ENCODE data around the gene ZNF248. TPM values are rescaled to one million over a fixed set of nuclear protein-coding genes. Genes with fewer than 3 reads are reported as not detected.

Gene ZNF248
- total RNA-seq (2014; rRNA removed) (112 and 115 TPM in 2 replicates), Bru-seq, nascent RNA (percentile 99 among the genes with signal in this experiment), BruChase-seq, experiment 1, labeled RNA remaining after a 6-hour chase (percentile 98 among the genes with signal in this experiment), BruChase-seq, experiment 2, labeled RNA remaining after a 2-hour chase (percentile 100 among the genes with signal in this experiment)
- long read RNA-seq, full-length matches to known transcripts: 264 of 857 reads
- long read RNA-seq, partial matches to known transcripts: 143 of 857 reads
- long read RNA-seq, other reads (novel, unspliced or antisense): 450 of 857 reads

DNA sequence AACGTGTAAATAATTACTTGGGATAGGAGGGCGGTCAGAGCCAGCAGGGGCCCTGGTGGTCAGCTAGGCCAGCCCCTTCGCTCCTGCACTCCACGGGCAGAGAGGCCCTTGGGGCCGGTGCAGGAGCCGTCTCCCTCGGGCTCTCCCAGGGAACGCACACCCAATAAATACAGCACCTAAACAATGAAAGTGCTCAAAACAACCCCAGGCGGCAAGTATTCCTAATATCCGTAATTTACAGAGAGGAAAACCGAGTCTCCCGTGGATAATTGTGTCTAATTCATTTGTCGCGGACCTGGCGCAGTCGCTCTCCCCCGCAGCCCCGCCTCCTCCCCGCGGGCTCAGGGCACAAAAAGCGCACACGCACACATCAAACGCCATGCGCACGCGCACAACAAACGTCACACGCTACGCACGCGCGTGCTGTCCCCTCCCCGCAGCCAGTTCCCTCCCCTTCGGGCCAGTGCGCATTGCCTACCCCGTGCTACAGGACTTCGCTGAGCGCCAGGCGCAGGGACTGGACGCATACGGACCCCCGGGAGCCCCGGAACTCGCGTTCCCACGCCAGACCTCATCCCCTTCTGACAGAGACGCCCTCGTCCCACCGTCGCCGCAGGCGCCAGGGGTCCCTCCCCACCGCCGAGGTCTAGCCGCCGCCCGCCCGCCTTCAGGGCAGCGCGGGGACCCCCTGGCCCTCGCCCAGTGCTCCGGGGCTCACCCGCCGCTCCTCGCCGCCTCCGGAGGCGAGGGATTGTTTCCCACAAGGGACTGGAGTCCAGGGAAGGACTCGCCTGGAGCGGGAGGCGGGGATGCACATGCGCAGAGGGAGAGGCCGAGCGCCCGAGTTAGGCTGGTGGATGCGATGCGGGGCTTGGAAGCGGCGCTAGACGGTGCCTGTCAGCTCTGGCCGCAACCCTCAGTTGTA is at the start of gene ZNF248:
Gene ZNF248 (minus strand): TSS at position 324 of the 925 bp plus-strand sequence. CDS start 1,300 bp downstream, outside the sequence.
- peak within 1 kb of the TSS; percentile 85 for H3K27ac ChIP-seq (ENCODE audit: low read length)
- BruUV-seq (replicated peaks): no TSS peak
- DNase-seq (peak; percentile 100), ATAC-seq (peak; percentile 85)
- peaks cover 13% of the 10 kb centered on the region for H3F3A ChIP-seq (ENCODE audit: low read length, unreplicated experiment)
- ChIA-PET CTCF (no interaction called here), POLR2A (ENCODE audit: unreplicated experiment) (interaction anchor here (1.0 kb wide), 1 partner anchor 68 kb away, joined by 13 read pairs; no protein-coding TSS in a partner anchor)
- H3K9ac ChIP-seq (ENCODE audit: low read length): peak within 1 kb of the TSS; percentile 87
- peak within 1 kb of the TSS; percentile 74 for H3K4me3 ChIP-seq (ENCODE audit: low read length)
- peak within 1 kb of the TSS; percentile 80 for H2AFZ ChIP-seq (ENCODE audit: low read length)
- H3K79me2 ChIP-seq (ENCODE audit: low read length): peaks cover 62% of the 10 kb centered on the region
- TF ChIP-seq, protein P1, sequence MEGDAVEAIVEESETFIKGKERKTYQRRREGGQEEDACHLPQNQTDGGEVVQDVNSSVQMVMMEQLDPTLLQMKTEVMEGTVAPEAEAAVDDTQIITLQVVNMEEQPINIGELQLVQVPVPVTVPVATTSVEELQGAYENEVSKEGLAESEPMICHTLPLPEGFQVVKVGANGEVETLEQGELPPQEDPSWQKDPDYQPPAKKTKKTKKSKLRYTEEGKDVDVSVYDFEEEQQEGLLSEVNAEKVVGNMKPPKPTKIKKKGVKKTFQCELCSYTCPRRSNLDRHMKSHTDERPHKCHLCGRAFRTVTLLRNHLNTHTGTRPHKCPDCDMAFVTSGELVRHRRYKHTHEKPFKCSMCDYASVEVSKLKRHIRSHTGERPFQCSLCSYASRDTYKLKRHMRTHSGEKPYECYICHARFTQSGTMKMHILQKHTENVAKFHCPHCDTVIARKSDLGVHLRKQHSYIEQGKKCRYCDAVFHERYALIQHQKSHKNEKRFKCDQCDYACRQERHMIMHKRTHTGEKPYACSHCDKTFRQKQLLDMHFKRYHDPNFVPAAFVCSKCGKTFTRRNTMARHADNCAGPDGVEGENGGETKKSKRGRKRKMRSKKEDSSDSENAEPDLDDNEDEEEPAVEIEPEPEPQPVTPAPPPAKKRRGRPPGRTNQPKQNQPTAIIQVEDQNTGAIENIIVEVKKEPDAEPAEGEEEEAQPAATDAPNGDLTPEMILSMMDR (conservative IDR thresholded peaks at IDR 0.05; ENCODE audit: low read depth, low read length): 0 out of 2 replicates have a peak, but pooled peaks have one; percentile 29
- TF ChIP-seq EZH2 (IDR thresholded peaks at IDR 0.05; ENCODE audit: low read length, unreplicated experiment): no peak
- peak; percentile 98 for TF ChIP-seq EZH2phosphoT487 (IDR thresholded peaks at IDR 0.05; ENCODE audit: borderline replicate concordance, low read length)
- peaks cover 7% of the 10 kb centered on the region; the same call in 1 of the 2 replicates for H4K20me1 ChIP-seq (ENCODE audit: low read length)
- intact Hi-C loops (cut with micrococcal nuclease): loop anchor here (1.0 to 10.0 kb wide), 5 partner anchors 68 to 423 kb away; partner anchors contain the start of genes ZNF25, ZNF33A and ZNF37A
- H3K4me1 ChIP-seq (ENCODE audit: insufficient read depth, low read length): peaks cover 49% of the 10 kb centered on the region
- no peaks in the 10 kb centered on the region for H3K27me3 ChIP-seq (ENCODE audit: low read length)
- H3K9me2 ChIP-seq (replicated peaks; ENCODE audit: low read length): no peaks in the 10 kb centered on the region
- H3K36me3 ChIP-seq (ENCODE audit: low read depth, low read length): peaks cover 46% of the 10 kb centered on the region
- H3K9me3 ChIP-seq (ENCODE audit: low read length): peaks cover 21% of the 10 kb centered on the region
- peak within 1 kb of the TSS; percentile 86 for H3K4me2 ChIP-seq (ENCODE audit: low read length)

DNA sequence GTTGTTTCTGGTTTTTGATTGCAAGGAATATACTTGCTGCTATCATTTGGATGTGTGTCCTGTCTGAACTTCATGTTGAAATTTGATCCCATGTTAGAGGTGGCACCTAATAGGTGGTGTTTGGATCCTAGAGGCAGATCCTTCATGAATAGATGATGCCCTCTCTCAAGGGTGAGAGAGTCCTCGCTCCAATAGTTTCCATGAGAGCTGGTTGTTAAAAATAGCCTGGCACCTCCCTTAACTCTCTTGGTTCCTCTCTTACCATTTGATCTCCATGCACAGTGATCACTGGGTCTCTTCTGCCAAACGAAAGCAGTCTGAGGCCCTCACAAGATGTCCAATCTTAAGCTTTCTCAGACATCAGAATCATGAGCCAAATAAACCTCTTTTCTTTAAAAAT is 49.0 kb upstream of the ZNF248 start:
- no peaks in the 10 kb centered on the region for H3K9me2 ChIP-seq (replicated peaks; ENCODE audit: low read length)
- no peak overlapping the region for H3K27ac ChIP-seq (ENCODE audit: low read length)
- no peak overlapping the region for H3K9ac ChIP-seq (ENCODE audit: low read length)
- no peaks in the 10 kb centered on the region for H3K27me3 ChIP-seq (ENCODE audit: low read length)
- H3F3A ChIP-seq (ENCODE audit: low read length, unreplicated experiment): no peaks in the 10 kb centered on the region
- intact Hi-C loops (cut with micrococcal nuclease): no loop called here
- POLR2A ChIA-PET (ENCODE audit: unreplicated experiment): no interaction called here
- 0 out of 2 replicates have a peak, but pooled peaks cover 3% of the 10 kb centered on the region for H3K4me1 ChIP-seq (ENCODE audit: insufficient read depth, low read length)
- CTCF ChIA-PET: no interaction called here
- TF ChIP-seq, protein P1 (conservative IDR thresholded peaks at IDR 0.05; ENCODE audit: low read depth, low read length): no peak
- no peak for TF ChIP-seq EZH2 (IDR thresholded peaks at IDR 0.05; ENCODE audit: low read length, unreplicated experiment)
- TF ChIP-seq EZH2phosphoT487 (IDR thresholded peaks at IDR 0.05; ENCODE audit: borderline replicate concordance, low read length): no peak
- H3K9me3 ChIP-seq (ENCODE audit: low read length): peaks cover 26% of the 10 kb centered on the region
- H3K4me2 ChIP-seq (ENCODE audit: low read length): no peak overlapping the region
- no peak overlapping the region for H2AFZ ChIP-seq (ENCODE audit: low read length)
- BruUV-seq (replicated peaks): no TSS peak
- DNase-seq (no peak), ATAC-seq (no peak)
- H4K20me1 ChIP-seq (ENCODE audit: low read length): no peaks in the 10 kb centered on the region
- H3K4me3 ChIP-seq (ENCODE audit: low read length): no peak overlapping the region
- no peaks in the 10 kb centered on the region for H3K36me3 ChIP-seq (ENCODE audit: low read depth, low read length)
- H3K79me2 ChIP-seq (ENCODE audit: low read length): no peaks in the 10 kb centered on the region
